GM21529 (cell line): ENCODE data around the gene CCL23.
"Not testable (repeated sequence)": the region's sequence is repeated elsewhere in the genome, so short reads cannot be mapped to it uniquely, and the experiment has no call there.

Experiments
- ATAC-seq: cut with Tn5 transposase; IDR thresholded peaks from one replicate; pipeline ENCODE4 v1.9.1; 2021; ENCODE audit not compliant: unreplicated experiment

The CCL23 gene, protein sequence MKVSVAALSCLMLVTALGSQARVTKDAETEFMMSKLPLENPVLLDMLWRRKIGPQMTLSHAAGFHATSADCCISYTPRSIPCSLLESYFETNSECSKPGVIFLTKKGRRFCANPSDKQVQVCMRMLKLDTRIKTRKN

DNA sequence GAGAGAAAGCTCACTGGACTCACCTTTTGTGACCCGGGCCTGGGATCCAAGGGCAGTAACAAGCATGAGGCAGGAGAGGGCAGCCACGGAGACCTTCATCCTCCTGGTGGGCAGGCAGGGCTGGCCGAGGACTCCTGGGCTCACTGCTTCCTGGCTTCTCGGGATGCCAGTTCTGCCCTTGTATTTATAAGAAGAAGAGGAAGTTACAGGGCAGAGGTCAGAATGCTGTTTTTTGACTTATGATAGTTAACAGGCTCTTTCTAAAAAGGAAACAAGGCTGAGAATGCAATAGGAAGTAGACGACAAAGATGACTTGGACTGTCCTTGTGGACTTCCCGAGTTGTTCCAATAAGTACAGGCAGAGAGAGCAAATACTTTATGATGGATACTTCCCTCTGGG, at the start of gene CCL23:
CCL23 (minus strand) TSS at position 174 of the 400 bp plus-strand sequence; CDS start at position 99, 75 bp downstream.
- ATAC-seq, result no peak

DNA sequence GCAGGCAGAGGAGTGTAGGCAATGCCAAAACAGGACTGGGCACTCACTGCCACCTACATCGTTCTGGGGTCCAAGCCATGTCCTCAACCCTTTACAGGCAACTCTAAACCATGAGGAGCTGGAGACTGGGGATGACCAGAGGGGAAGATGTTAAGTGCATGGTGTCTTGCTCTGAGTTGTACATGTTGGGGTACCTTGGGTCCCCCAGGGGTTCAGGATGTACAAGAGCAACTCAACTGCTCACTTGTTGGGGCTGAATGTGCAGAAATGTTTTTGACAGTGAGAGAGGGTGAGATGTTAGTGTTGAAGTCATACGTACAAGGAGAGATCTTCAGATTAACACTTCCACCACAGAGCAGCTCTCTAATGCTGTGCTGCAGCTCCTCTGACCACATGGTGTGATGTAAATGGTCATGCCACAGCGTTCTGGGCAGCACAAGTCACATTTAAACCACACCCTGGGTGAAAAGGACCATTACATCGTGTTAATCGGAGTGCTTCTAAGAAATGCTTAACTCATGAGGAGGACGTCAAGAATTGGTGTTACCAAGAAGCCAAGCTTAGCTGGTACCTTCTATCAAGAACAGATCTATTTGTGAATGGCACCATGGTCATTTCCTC, 48.7 kb upstream of the CCL23 start:
- ATAC-seq, result no peak

DNA sequence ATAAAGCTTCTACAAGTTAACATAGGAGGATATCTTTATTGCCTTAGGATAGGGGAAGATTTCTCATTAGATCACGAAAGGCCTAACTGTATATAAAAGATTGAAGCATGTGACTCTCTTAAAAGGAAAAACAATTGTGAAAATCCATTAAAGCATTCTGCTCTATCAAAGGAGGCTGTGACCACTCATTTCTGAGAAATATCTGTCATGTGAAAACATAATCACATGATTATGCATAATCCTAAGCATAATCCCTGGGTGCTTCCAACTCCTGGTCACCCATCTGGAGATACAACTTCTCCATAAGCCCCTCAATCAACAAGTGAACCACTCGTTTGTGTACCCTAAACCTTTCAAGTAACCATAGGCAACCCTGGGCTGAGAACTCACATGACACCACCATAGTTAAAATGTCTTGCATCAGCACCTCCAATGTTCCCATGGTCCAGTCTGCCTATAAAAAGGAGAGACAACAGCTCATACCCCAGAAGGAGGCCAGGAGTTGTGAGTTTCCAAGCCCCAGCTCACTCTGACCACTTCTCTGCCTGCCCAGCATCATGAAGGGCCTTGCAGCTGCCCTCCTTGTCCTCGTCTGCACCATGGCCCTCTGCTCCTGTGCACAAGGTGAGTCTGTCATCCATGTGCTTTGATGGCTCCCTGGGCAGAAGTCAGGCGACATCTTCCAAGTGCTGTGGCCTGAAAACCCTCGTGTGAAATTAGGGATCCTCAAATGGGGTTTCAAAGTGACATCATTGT, 46.2 kb upstream of the CCL23 start, which contains the start of gene CCL18:
CCL18 (plus strand) TSS at position 487 of the 756 bp plus-strand sequence; CDS start at position 558, 71 bp downstream.
- no peak for ATAC-seq

DNA sequence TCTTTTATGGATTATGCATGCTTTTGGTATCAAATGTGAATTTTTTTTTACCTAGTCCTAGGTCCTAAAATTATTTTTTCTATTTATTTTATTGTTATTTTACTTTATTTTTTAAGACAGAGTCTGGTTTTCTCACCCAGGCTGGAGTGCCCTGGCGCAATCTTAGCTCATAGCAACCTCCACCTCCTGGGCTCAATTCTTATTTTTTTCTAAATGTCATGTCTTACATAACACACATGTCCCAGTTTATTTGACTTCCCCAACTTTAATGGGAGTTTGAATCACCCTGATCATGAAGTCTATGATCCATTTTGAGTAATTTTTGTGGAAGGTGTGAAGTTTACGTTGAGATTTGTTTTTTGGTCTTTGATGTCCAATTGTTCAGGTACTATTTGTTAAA, 43.0 kb upstream of the CCL23 start:
- ATAC-seq, result no peak

DNA sequence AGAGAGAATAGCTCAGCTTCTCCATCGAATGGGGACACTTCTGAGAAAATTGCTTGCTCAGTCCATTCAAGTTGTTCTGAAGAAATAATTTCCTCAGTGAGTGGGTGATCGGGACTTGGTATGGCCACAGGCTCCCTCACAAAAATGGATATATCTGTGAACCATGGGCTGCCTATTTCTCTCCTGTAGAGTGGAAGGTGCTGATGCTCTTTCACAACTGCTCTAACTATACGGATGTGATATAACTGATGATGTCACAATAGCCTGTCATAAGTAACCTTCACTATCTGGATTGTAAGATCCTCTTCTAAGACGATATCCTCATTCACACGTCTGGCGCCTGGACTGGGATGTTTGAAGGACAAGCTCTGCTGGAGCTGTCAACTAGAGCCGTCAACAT, 41.6 kb upstream of the CCL23 start:
- no peak for ATAC-seq

DNA sequence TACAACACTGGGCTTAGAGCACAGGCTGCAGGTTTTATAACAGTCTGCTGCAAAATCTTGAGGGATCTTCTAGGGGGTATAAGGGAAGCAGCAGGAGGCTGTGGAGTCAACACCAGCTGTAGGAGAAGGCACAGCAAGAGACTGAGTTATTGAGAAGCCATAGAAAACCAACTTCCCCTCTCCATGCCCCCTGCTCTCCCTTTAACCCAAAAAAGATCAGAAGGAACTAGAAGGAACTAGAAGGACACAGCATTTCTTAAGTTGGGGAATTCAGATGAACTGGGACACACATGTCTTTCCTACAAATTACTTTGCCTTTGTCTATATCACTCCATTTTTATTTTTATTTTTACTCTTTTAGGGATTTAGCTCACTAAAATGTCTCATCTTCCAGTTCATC, 40.1 kb upstream of the CCL23 start:
- ATAC-seq, result no peak

DNA sequence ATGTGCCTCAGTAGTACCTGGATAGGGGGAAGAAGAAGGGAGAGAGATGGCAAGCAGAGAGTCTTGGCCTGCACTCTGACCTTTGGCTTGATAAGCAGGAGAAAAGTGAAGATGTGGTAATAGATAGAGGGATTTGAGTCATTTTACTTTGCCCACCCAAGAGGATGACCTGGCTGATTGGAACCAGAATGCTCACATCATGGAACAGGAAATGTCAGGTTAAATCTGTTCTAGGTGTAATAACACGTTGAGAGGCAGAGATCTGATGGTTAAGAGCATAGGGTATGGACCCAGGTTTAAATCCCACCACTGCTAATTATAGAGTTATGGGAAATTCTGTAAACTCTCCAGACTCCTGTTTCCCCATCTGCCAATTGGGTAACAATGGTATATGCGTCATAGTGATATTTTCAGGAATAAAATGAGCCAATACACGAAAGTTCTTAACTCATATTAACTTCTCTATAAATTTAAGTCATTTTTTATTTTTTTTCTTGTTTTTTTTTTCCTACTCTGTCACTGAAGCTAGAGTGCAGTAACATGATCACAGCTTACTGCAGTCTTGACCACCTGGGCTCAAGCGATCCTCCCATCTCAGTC, 38.2 kb upstream of the CCL23 start:
- ATAC-seq, result no peak

DNA sequence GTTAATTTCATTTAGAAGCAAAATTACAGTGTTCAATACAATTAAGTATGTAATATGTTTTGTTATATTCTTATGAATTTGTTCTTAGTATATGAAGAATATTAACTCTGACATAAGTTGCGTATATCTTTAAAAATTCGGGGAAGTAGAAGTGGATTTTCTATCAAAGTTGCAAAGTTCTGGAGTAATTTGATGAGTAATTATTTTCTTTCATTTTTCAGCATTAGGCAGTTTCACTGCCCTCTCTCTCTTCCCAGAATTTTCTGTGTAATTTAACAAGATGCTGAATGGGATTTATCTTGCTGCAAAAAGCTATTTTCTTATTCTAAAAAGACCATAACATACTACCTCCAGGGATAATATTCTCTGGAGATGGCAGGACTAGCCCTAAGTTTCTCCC, 37.4 kb upstream of the CCL23 start:
- no peak for ATAC-seq

DNA sequence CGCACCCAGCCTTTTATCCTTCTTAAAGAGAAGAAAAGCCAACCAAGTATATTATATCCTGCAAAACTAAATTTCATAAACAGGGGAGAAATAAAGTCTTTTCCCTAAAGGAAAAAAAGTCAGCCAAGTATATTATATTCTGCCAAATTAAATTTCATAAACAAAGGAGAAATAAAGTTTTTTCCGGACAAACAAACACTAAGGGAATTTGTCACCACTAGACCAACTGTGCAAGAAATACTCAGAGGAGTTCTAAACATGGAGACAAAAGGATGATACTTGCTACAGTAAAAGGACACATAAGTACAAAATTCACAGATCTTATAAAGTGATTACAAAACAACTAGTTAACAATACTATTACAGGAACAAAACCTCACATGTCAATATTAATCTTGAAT, 31.9 kb upstream of the CCL23 start:
- ATAC-seq, result no peak

DNA sequence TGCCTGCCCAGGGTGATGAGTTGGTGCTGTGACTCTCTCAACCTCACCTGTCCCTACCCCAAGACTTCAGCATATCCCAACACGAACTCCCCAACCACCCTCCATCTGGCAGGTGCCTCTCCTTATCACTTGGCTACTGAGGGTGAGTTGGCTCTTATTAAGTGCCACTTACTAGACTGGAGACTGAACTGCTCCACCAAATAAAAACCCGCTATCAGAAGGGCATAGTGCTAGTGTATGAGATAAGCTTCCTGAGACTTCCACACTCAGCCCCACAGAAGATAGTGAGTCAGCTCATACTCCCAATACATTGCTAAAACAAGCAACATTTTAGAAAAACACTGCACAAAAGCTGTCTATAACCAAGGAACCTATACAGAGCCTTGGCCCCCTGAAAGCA, 30.3 kb upstream of the CCL23 start:
- no peak for ATAC-seq

DNA sequence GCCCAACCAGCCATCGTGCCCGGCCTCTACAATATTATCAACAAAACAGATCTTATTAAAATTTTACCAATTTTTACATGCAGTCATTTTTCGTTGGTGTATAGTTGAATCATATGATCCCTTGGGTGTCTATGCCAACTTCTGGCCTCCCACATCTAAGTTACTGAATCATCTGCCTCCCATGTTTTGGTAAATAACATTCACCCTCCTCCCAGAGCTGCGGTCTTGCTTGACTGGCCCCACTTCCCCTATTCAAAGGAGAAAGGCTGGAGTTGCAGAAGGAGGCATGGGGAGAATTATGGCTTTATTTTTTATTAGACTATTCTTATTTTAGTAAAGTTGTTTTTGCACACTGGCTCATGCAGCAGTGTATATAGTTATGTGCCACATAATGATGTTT, 18.5 kb upstream of the CCL23 start:
- ATAC-seq, result no peak

DNA sequence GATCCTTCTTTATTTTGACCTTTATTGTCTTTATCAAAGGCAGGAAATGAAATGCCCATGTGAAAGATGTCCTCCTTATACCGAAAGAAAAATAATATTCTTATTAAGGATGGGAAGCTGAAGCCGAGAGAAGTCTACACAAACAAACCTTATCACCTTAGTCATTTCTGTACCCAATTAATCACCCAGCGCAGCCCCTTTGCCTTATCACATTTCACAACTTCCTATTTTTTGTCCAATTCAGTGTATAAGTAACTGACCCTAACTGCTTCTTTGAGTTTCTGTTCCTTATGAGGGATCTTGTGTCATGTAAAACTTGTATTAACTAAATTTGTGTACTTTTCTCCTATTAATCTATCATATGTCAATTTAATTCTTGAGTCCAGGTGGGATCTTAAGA, 16.4 kb upstream of the CCL23 start:
- no peak for ATAC-seq

DNA sequence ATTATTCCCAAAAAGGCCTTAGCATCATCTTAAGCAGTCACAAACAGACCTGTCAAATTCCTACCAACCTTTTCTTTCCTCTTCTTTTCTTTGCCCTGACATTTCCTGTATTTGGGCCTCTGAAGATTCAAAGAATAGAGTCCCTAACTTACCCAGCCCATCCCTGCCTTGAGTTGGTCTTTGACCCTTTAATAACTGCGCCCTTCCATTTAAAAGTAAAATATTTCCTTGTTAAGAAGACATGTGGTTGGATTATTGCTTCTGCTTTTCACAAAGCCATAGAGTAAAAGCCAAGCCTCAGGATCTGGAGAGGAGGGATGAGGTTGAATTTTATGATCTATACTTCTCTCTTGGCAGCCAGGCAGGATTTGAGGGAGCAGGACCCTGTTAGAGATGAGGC, 13.2 kb upstream of the CCL23 start:
- no peak for ATAC-seq

DNA sequence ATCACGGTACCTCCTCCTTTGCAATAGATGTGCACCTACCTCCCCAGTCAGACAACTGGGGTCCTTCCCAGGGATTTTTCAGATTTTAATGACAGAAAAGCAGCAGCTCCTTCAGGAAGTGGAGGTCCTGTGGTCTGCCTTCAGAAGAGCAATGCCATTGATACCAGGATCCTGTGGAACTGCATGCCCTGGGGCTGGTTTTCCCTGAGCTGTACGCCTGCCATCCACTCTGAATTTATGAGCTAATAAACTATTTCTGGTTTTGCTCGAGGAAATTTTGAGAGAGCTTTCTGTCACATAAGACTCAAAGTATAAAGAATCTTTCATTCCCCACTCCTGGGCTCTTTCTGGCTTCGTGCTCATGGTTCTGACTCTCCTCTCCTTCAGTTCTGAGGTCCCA, 10.0 kb upstream of the CCL23 start:
- no peak for ATAC-seq

DNA sequence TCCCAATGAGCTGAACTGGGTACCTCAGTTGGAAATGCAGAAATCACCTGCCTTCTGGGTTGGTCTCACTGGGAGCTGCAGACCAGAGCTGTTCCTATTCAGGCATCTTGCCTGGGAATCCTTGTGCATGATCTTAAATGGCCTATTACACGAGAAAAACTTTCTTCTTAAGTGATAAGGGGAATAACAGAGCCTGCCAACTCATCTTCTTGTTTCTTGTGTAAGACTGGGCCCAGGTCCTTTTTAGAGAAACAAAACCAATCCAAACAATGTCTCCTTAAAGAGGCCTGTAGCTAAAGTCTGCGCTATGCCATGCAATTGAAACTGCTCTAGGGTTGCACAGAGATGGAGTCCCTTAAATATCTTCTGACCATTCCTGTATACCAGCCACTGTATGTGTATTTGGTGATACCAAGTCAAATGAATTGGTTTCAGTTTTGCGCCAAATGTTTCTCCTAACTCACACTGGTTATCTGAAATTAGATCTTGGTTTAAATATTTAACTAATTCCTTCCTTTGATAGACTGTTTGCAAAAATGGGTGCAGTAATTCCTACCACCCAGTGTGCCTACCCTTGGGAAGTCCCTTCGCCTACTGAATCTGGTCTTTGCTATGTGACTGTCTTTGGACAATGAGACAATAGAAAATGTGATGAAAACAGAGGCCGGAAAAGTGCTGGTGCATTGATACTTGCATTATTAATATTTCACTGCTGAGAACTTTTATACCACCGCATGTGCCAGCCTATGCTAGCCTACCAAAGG, 6.5 kb upstream of the CCL23 start:
- ATAC-seq, result no peak

DNA sequence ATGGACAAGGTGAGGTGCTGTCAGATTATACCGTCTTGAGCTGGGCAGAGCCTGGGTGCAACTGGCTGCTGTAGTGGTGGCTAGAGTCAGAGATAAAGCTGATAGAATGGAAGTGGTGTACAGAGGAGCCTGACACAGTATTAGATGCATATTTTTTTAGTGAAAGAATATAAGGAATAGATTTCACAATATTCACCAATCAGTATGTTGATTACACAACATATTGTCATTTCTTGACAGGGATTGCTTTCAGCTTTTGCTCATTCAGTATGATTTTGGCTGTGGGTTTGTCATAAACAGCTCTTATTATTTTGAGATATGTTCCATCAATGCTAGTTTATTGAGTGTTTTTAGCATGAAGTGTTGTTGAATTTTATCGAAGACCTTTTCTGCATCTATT, 1.7 kb upstream of the CCL23 start:
- no peak for ATAC-seq

DNA sequence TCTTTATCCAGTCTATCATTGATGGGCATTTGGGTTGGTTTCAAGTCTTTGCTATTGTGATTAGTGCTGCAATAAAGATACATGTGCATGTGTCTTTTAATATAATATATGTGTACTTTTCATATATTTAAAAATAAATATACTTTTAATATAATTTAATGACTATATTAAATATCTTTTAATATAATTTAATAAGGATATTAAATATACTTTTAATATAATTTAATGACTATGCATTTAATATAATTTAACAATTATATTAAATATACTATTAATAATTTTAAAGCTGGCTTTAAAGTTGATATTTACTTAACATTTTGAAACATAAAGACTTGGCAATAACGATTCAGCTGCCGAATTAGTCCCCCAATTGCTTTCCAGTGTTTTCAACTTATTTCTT, 1.2 kb downstream of the CCL23 start:
- no peak for ATAC-seq

DNA sequence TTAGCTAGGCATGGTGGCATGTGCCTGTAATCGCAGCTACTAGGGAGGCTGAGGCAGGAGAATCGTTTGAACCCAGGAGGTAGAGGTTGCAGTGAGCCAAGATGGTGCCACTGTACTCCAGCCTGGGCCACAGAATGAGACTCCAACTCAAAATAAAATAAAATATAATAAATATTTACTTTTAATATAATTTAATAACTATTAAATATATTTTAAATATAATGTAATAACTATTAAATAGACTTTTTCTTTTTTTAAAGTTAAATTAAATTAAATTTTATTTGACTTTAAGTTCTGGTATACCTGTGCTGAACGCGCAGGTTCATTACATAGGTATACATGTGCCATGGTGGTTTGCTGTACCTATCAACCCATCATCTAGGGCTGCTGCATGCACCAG, 1.9 kb downstream of the CCL23 start:
- ATAC-seq, result not testable (repeated sequence)

DNA sequence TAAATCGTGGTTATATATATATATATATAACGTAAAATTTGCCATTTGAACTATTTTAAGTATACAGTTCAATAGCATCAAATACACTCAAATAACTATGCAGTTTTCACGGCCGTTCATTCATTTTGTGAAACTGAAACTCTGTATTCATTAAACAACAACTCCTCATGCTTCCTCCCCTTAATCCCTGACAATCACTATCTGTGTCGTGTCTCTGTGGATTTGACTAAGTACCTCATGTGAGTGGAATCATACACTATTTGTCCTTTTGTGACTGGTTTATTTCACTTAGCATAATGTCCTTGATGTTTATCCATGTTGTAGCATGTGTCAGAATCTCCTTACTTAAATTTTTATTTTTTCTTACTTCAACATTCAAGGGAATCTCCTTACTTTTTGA, 2.8 kb downstream of the CCL23 start:
- no peak for ATAC-seq

DNA sequence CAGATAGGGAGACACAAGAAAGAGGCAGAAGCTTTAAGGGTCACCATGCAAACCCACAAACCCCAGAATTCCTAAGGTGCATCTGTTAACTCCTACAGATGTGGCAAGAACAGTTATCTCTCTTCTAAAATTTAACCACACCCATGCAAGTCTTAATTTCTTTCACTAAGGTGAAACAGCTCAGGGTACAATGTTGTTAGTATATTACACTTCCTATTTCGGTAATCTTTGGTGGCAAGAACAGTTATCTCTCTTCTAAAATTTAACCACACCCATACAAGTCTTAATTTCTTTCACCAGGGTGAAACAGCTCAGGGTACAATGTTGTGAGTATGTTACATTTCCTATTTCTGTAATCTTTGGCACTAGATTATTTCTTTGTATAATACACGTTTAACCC, 6.6 kb downstream of the CCL23 start:
- no peak for ATAC-seq

DNA sequence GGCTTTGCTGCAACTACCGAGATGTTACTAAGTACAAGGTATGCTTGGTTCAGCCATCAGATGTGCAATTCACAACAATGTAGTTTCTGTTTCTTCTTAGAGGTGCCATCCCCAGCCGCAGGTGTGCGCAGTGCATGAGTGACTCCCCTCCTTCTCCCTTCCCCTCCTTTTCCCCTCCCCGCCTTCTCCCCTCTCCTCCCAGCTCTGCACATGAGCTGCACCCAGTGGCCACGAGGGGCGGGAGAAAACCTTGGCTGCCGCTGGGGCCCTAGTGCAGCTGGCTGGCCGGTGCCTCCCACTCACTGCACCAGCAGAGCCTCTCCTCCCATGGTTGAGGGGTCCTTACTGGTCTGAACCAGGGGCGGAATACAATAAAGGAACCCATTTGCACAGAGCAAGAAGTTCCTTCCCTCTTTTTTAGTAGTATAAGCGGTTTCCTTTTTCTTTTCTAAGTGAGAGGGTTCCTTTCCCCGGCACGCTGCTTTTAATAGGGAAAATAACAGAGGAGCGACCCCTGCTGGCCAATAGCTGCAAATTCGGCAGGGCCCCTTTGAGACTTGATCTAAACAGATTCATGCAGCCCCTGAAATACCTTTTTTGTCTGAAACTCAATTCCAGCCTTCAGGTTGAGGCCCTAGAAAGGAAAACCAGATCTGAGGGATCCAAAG, 8.6 kb downstream of the CCL23 start:
- no peak for ATAC-seq
